Measurements from ENCODE around the gene RNF207.

RNF207 gene

GRCh38 chr1:6257541-6258069, 51.7 kb downstream of the RNF207 start:
- Histone ChIP-seq H3K9ac (ENCODE audit: low read length) (no peak overlapping the region), H3K4me3 (ENCODE audit: low read length) (no peak overlapping the region), H3K79me2 (ENCODE audit: low read length) (no peaks in the 10 kb centered on the region), H4K20me1 (ENCODE audit: insufficient read depth, low read length) (no peaks in the 10 kb centered on the region; the same call in 1 of the 2 replicates), H2AFZ (ENCODE audit: low read depth, low read length) (no peak overlapping the region), H3K36me3 (replicated peaks; ENCODE audit: low read depth, low read length) (no peaks in the 10 kb centered on the region), H3K27ac (ENCODE audit: low read length) (no peak overlapping the region), H3K4me2 (ENCODE audit: low read length) (no peak overlapping the region), H3K4me1 (ENCODE audit: low read length) (no peaks in the 10 kb centered on the region), H3K27me3 (ENCODE audit: low read depth, low read length) (no peaks in the 10 kb centered on the region), H3K9me3 (ENCODE audit: insufficient read depth, low read length) (no peaks in the 10 kb centered on the region)
- no peak for TF ChIP-seq EZH2phosphoT487 (IDR thresholded peaks at IDR 0.05; ENCODE audit: low read depth)
- TF ChIP-seq CTCF (IDR thresholded peaks at IDR 0.05; ENCODE audit: low read depth, low read length): no peak

- H3K4me3 ChIP-seq (ENCODE audit: low read length): no peak overlapping the region
- H3K9ac ChIP-seq (ENCODE audit: low read length): no peak overlapping the region
- no peaks in the 10 kb centered on the region for H3K9me3 ChIP-seq (ENCODE audit: insufficient read depth, low read length)
- no peak overlapping the region for H2AFZ ChIP-seq (ENCODE audit: low read depth, low read length)
- TF ChIP-seq EZH2phosphoT487 (IDR thresholded peaks at IDR 0.05; ENCODE audit: low read depth) (no peak), CTCF (IDR thresholded peaks at IDR 0.05; ENCODE audit: low read depth, low read length) (no peak)
- H3K27me3 ChIP-seq (ENCODE audit: low read depth, low read length): no peaks in the 10 kb centered on the region
- H3K4me1 ChIP-seq (ENCODE audit: low read length): no peaks in the 10 kb centered on the region
- H3K27ac ChIP-seq (ENCODE audit: low read length): no peak overlapping the region
- no peak overlapping the region for H3K4me2 ChIP-seq (ENCODE audit: low read length)
- no peaks in the 10 kb centered on the region; the same call in 1 of the 2 replicates for H4K20me1 ChIP-seq (ENCODE audit: insufficient read depth, low read length)
- no peaks in the 10 kb centered on the region for H3K36me3 ChIP-seq (replicated peaks; ENCODE audit: low read depth, low read length)
- no peaks in the 10 kb centered on the region for H3K79me2 ChIP-seq (ENCODE audit: low read length)
These were observed 52.8 kb downstream of the RNF207 start for GRCh38 chr1:6258675-6259074.

- Histone ChIP-seq H3K27me3 (ENCODE audit: low read depth, low read length) (no peaks in the 10 kb centered on the region), H3K9me3 (ENCODE audit: insufficient read depth, low read length) (no peaks in the 10 kb centered on the region), H3K36me3 (replicated peaks; ENCODE audit: low read depth, low read length) (no peaks in the 10 kb centered on the region), H2AFZ (ENCODE audit: low read depth, low read length) (no peak overlapping the region), H3K79me2 (ENCODE audit: low read length) (no peaks in the 10 kb centered on the region), H3K4me1 (ENCODE audit: low read length) (no peaks in the 10 kb centered on the region), H3K9ac (ENCODE audit: low read length) (peak overlapping the region; percentile 43), H3K4me3 (ENCODE audit: low read length) (peak overlapping the region; percentile 80), H4K20me1 (ENCODE audit: insufficient read depth, low read length) (no peaks in the 10 kb centered on the region; the same call in 1 of the 2 replicates), H3K4me2 (ENCODE audit: low read length) (peak overlapping the region; percentile 64), H3K27ac (ENCODE audit: low read length) (no peak overlapping the region)
- TF ChIP-seq EZH2phosphoT487 (IDR thresholded peaks at IDR 0.05; ENCODE audit: low read depth) (no peak), CTCF (IDR thresholded peaks at IDR 0.05; ENCODE audit: low read depth, low read length) (no peak)
These were observed 53.8 kb downstream of the RNF207 start for GRCh38 chr1:6259491-6260362.

- peak overlapping the region; percentile 43 for H3K9ac ChIP-seq (ENCODE audit: low read length)
- peak overlapping the region; percentile 80 for H3K4me3 ChIP-seq (ENCODE audit: low read length)
- no peaks in the 10 kb centered on the region for H3K9me3 ChIP-seq (ENCODE audit: insufficient read depth, low read length)
- TF ChIP-seq CTCF (IDR thresholded peaks at IDR 0.05; ENCODE audit: low read depth, low read length) (no peak), EZH2phosphoT487 (IDR thresholded peaks at IDR 0.05; ENCODE audit: low read depth) (no peak)
- peak overlapping the region; percentile 64 for H3K4me2 ChIP-seq (ENCODE audit: low read length)
- no peaks in the 10 kb centered on the region for H3K4me1 ChIP-seq (ENCODE audit: low read length)
- no peaks in the 10 kb centered on the region for H3K27me3 ChIP-seq (ENCODE audit: low read depth, low read length)
- H3K79me2 ChIP-seq (ENCODE audit: low read length): no peaks in the 10 kb centered on the region
- no peak overlapping the region for H3K27ac ChIP-seq (ENCODE audit: low read length)
- H3K36me3 ChIP-seq (replicated peaks; ENCODE audit: low read depth, low read length): no peaks in the 10 kb centered on the region
- H4K20me1 ChIP-seq (ENCODE audit: insufficient read depth, low read length): no peaks in the 10 kb centered on the region; the same call in 1 of the 2 replicates
- no peak overlapping the region for H2AFZ ChIP-seq (ENCODE audit: low read depth, low read length)
These were observed 54.6 kb downstream of the RNF207 start for GRCh38 chr1:6260433-6260934.

Data from OCI-LY3 (cell line).